Sigmoid colon (tissue), 7 donors: ENCODE measurements around the gene SLC2A1. TPM values are rescaled to one million over a fixed set of nuclear protein-coding genes. Genes with fewer than 3 reads are reported as not detected.

Experiments
- DNase-seq: peaks from one replicate; pipeline ENCODE4 v3.0.0-alpha.2; 2019
- H3K27ac ChIP-seq, 4 donors: fragments of 200-600 bp; sonication (generic); one replicate each; pipeline ENCODE4 v1.5.1; 2016 to 2019; ENCODE audit warnings: mild to moderate bottlenecking in 1 of 4
- H3K27me3 ChIP-seq, 3 donors: fragments of 200-600 bp; sonication (generic); one replicate each; pipeline ENCODE4 v1.5.1; 2019; ENCODE audit warnings: mild to moderate bottlenecking in 1 of 3
- H3K36me3 ChIP-seq, 4 donors: fragments of 200-600 bp; sonication (generic); one replicate each; pipeline ENCODE4 v1.5.1; 2016 to 2019
- H3K4me1 ChIP-seq, 4 donors: fragments of 200-600 bp; sonication (generic); one replicate each; pipeline ENCODE4 v1.5.1; 2017 to 2019
- H3K4me3 ChIP-seq, 4 donors: fragments of 200-600 bp; sonication (generic); one replicate each; pipeline ENCODE4 v1.5.1; 2017 to 2019; ENCODE audit warnings: mild to moderate bottlenecking in 2 of 4, moderate library complexity in 1 of 4
- H3K9me3 ChIP-seq, 4 donors: fragments of 200-600 bp in 3 of 4; sonication (generic) in 3 of 4; one replicate each; pipeline versions ENCODE4 v1.5.1 to v1.6.1; 2013 to 2019
- EP300 ChIP-seq, 4 donors: sonication (generic); formaldehyde crosslinking; IDR thresholded peaks; one replicate each; pipeline ENCODE4 v1.6.1; 2017; ENCODE audit warnings: antibody characterized with exemption in 4 of 4
- POLR2A ChIP-seq, 2 donors: fragments of 450-650 bp; IDR thresholded peaks; one replicate each; pipeline ENCODE4 v1.6.1; 2016; ENCODE audit warnings: antibody characterized with exemption in 2 of 2, mild to moderate bottlenecking in 2 of 2, moderate library complexity in 2 of 2
- POLR2AphosphoS5 ChIP-seq, 4 donors: sonication (generic); formaldehyde crosslinking; IDR thresholded peaks; one replicate each; pipeline ENCODE4 v1.6.1; 2017; ENCODE audit warnings: antibody characterized with exemption in 4 of 4
- WGBS, 2 donors: extraction: QIAGEN DNeasy Blood & Tissue Kit; methylation state at CpG; one replicate each; pipeline ENCODE4 v1.1.7; 2013; 5-methylcytosine and 5-hydroxymethylcytosine counted together
- intact Hi-C: fragments of 100-400 bp; cut with DNase I; formaldehyde crosslinking; loops from one replicate; pipeline ENCODE4 v1.15.1; 2023
- polyA plus RNA-seq, 3 donors: library from polyadenylated mRNA; stranded (reverse); fragments of 200-250 nt; gene quantifications; one replicate each; pipeline ENCODE4 v1.2.3, GENCODE V29; 2013
- total RNA-seq, 4 donors: library from RNA; depleted of rRNA; stranded (reverse); fragments of >200 nt; gene quantifications; one replicate each; pipeline ENCODE4 v1.1.0, GENCODE V29; 2016
- TF ChIP-seq, protein P1 (sequence below), 4 experiments: fragments of 450-650 bp in 3 of 4; fragments of 200-600 bp in 1 of 4; IDR thresholded peaks; one replicate each; pipeline ENCODE4 v1.5.1; 2016 to 2019; ENCODE audit warnings: antibody characterized with exemption in 4 of 4, mild to moderate bottlenecking in 3 of 4, moderate library complexity in 2 of 4
- donor health status: healthy with polysubstance abuse.
- donor health status: Bipolar disorder and iron deficiency.
- donor health status: healthy.

SLC2A1 gene
- total and polyA plus RNA-seq, 7 donors: 4.2 to 44.9 (median 11.1) TPM

DNA sequence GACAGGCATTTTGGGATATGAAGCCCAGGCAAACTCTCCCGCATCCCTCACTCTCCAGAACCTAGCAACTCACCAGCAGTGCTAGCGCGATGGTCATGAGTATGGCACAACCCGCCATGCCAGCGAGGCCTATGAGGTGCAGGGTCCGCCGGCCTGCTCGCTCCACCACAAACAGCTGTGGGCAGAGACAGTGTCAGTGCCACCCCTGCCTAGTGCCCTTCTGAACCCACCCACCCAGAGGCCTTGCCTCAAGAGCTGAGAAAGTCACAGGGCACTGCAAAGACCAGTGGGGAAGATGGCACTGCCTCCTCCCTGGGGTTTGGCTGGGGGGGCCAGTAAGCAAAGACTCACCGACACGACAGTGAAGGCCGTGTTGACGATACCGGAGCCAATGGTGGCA is 29.8 kb downstream of the SLC2A1 start:
- 96 to 97% methylated on average over 13 of the region's 13 CpGs for WGBS, 2 donors
- intact Hi-C loops: no loop called here

DNA sequence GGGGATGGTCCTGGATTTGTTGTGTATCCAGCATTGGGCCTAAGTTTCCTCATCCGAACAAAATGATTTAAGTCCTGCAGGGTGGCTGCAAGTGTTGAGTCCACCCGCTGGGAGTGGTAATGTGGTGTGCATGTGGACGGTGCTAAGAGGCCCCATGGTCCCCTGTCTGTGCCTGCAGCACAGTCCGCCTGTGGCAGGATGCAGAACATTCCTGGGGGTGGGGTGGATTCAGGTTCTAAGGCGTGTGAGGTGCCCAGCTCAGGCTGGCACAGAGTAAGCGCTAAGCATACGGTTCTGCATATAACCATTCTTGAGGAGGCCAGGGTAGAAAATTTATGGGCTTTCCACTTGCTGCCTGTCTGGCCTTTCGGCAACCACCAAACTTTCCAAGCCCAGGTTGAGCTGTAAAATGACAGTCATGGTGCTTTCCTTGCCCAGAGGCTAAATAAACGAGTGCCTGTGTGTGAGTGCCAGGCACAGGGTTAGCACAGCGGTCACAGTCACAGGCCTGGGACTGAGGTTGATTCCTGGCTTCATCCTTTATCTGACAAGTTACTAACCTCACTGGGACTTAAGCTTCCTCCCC is 30.7 kb downstream of the SLC2A1 start:
- 87 to 89% methylated on average over 10 of the region's 10 CpGs for WGBS, 2 donors
- Histone ChIP-seq H3K36me3 (peaks cover 0 to 48% (median 14%) of the 10 kb centered on the region in 4 donors), H3K27me3 (no peaks in the 10 kb centered on the region), H3K4me3 (no peak overlapping the region), H3K4me1 (peaks cover 0 to 14% (median 9%) of the 10 kb centered on the region in 4 donors), H3K9me3 (no peaks in the 10 kb centered on the region), H3K27ac (no peak overlapping the region)
- TF ChIP-seq, protein P1, sequence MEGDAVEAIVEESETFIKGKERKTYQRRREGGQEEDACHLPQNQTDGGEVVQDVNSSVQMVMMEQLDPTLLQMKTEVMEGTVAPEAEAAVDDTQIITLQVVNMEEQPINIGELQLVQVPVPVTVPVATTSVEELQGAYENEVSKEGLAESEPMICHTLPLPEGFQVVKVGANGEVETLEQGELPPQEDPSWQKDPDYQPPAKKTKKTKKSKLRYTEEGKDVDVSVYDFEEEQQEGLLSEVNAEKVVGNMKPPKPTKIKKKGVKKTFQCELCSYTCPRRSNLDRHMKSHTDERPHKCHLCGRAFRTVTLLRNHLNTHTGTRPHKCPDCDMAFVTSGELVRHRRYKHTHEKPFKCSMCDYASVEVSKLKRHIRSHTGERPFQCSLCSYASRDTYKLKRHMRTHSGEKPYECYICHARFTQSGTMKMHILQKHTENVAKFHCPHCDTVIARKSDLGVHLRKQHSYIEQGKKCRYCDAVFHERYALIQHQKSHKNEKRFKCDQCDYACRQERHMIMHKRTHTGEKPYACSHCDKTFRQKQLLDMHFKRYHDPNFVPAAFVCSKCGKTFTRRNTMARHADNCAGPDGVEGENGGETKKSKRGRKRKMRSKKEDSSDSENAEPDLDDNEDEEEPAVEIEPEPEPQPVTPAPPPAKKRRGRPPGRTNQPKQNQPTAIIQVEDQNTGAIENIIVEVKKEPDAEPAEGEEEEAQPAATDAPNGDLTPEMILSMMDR (IDR thresholded peaks at IDR 0.05): no peak
- no peak for TF ChIP-seq POLR2AphosphoS5 (IDR thresholded peaks at IDR 0.05)
- TF ChIP-seq POLR2A (IDR thresholded peaks at IDR 0.05): no peak
- TF ChIP-seq EP300 (IDR thresholded peaks at IDR 0.05): no peak
- intact Hi-C loops: no loop called here
- DNase-seq: no peak

More for the DNA sequence above, 29.8 kb downstream of the SLC2A1 start:
- no peak for DNase-seq
- Histone ChIP-seq H3K9me3 (no peaks in the 10 kb centered on the region), H3K4me1 (peaks cover 0 to 7% (median 6%) of the 10 kb centered on the region in 4 donors), H3K27ac (no peak overlapping the region), H3K27me3 (no peaks in the 10 kb centered on the region), H3K36me3 (peaks cover 0 to 48% (median 14%) of the 10 kb centered on the region in 4 donors), H3K4me3 (no peak overlapping the region)
- TF ChIP-seq POLR2AphosphoS5 (IDR thresholded peaks at IDR 0.05) (no peak), POLR2A (IDR thresholded peaks at IDR 0.05) (no peak), EP300 (IDR thresholded peaks at IDR 0.05) (no peak)
- TF ChIP-seq, protein P1 (IDR thresholded peaks at IDR 0.05): no peak

DNA sequence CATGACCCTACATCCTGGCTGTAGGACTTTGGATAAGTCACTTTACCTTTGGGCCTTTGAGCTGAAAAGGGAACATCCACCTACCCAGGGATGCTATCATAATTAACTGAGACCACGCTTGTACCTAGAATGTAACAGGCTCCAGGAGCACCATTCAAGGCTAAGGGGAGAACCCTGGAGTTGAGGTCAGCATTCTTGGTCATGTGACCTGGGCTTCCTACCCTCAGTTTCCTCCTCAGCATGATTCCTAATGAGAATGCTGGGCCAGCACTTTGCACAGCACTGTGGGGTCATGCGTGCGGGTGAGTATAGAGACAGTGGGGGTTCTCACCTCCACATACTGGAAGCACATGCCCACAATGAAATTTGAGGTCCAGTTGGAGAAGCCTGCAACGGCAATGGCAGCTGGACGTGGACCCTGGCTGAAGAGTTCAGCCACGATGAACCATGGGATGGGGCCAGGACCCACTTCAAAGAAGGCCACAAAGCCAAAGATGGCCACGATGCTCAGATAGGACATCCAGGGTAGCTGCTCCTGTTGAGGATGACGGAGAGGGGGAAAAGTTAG is 31.3 kb downstream of the SLC2A1 start:
- Histone ChIP-seq H3K4me3 (no peak overlapping the region), H3K36me3 (peaks cover 0 to 48% (median 14%) of the 10 kb centered on the region in 4 donors), H3K27ac (no peak overlapping the region), H3K4me1 (peaks cover 0 to 14% (median 9%) of the 10 kb centered on the region in 4 donors), H3K9me3 (no peaks in the 10 kb centered on the region), H3K27me3 (no peaks in the 10 kb centered on the region)
- intact Hi-C loops: no loop called here
- no peak for DNase-seq
- TF ChIP-seq POLR2AphosphoS5 (IDR thresholded peaks at IDR 0.05) (no peak), EP300 (IDR thresholded peaks at IDR 0.05) (no peak), POLR2A (IDR thresholded peaks at IDR 0.05) (no peak)
- TF ChIP-seq, protein P1 (IDR thresholded peaks at IDR 0.05): no peak
- WGBS, 2 donors: 96 to 97% methylated on average over 8 of the region's 8 CpGs

DNA sequence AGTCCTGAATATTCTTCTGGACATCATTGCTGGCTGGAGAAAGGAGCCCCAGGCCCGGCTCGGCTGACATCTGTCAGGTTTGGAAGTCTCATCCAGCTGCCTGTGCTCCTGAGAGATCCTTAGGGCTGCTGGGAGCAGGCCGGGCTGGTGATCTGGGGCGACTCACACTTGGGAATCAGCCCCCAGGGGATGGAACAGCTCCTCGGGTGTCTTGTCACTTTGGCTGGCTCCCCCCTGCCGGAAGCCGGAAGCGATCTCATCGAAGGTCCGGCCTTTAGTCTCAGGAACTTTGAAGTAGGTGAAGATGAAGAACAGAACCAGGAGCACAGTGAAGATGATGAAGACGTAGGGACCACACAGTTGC is 31.8 kb downstream of the SLC2A1 start:
- no peak overlapping the region for H3K4me3 ChIP-seq
- WGBS, 2 donors: 95% methylated on average over 11 of the region's 11 CpGs
- TF ChIP-seq, protein P1 (IDR thresholded peaks at IDR 0.05): no peak
- no peak for TF ChIP-seq EP300 (IDR thresholded peaks at IDR 0.05)
- no peak for TF ChIP-seq POLR2A (IDR thresholded peaks at IDR 0.05)
- no peak for TF ChIP-seq POLR2AphosphoS5 (IDR thresholded peaks at IDR 0.05)
- no peak for DNase-seq
- intact Hi-C loops: no loop called here
- H3K9me3 ChIP-seq: no peaks in the 10 kb centered on the region
- H3K4me1 ChIP-seq: peaks cover 0 to 14% (median 9%) of the 10 kb centered on the region in 4 donors
- peaks cover 0 to 48% (median 14%) of the 10 kb centered on the region in 4 donors for H3K36me3 ChIP-seq
- no peak overlapping the region for H3K27ac ChIP-seq
- H3K27me3 ChIP-seq: no peaks in the 10 kb centered on the region
